ENCODE measurements around the gene SPATA24.
"Not testable (repeated sequence)": the region's sequence is repeated elsewhere in the genome, so short reads cannot be mapped to it uniquely, and the experiment has no call there.

The SPATA24 gene

GRCh38 chr5:139388198-139388821 lies 15.6 kb downstream of the SPATA24 start:
- peaks cover 5% of the 10 kb centered on the region for H3K36me3 ChIP-seq (ENCODE audit: insufficient read depth, insufficient read length, low read length)
- peaks cover 10% of the 10 kb centered on the region; the same call in 1 of the 2 replicates for H3K9me3 ChIP-seq (ENCODE audit: insufficient read depth, low read length)
- H3K4me3 ChIP-seq (ENCODE audit: insufficient read length, low read depth), result no peak overlapping the region
- no peak for TF ChIP-seq SUZ12 (IDR thresholded peaks at IDR 0.05; ENCODE audit: extremely low read depth, insufficient read depth, insufficient read length)
- no peak for TF ChIP-seq ZNF274 (IDR thresholded peaks at IDR 0.05; ENCODE audit: low read depth, low read length)
- TF ChIP-seq YY1 (IDR thresholded peaks at IDR 0.05; ENCODE audit: insufficient read depth, insufficient read length), result no peak
- peaks cover 3% of the 10 kb centered on the region for H3K4me1 ChIP-seq (ENCODE audit: insufficient read depth, insufficient read length)
- H3K9ac ChIP-seq (ENCODE audit: insufficient read length, low read depth), result no peak overlapping the region
- peaks cover 4% of the 10 kb centered on the region for H3K27me3 ChIP-seq (ENCODE audit: insufficient read depth, insufficient read length)
- DNase-seq (ENCODE audit: low read depth, low spot score), result no peak

- Histone ChIP-seq H3K9ac (ENCODE audit: insufficient read length, low read depth) (no peak overlapping the region), H3K36me3 (ENCODE audit: insufficient read depth, insufficient read length, low read length) (peaks cover 5% of the 10 kb centered on the region), H3K4me3 (ENCODE audit: insufficient read length, low read depth) (no peak overlapping the region), H3K9me3 (ENCODE audit: insufficient read depth, low read length) (peaks cover 5% of the 10 kb centered on the region; the same call in 1 of the 2 replicates), H3K27me3 (ENCODE audit: insufficient read depth, insufficient read length) (no peaks in the 10 kb centered on the region), H3K4me1 (ENCODE audit: insufficient read depth, insufficient read length) (peaks cover 3% of the 10 kb centered on the region)
- DNase-seq (ENCODE audit: low read depth, low spot score), result no peak
- no peak for TF ChIP-seq ZNF274 (IDR thresholded peaks at IDR 0.05; ENCODE audit: low read depth, low read length)
- TF ChIP-seq SUZ12 (IDR thresholded peaks at IDR 0.05; ENCODE audit: extremely low read depth, insufficient read depth, insufficient read length), result no peak
- TF ChIP-seq YY1 (IDR thresholded peaks at IDR 0.05; ENCODE audit: insufficient read depth, insufficient read length), result no peak
These were observed 16.2 kb downstream of the SPATA24 start for GRCh38 chr5:139387611-139388197.

GRCh38 chr5:139386956-139387355 lies 16.9 kb downstream of the SPATA24 start:
- H3K27me3 ChIP-seq (ENCODE audit: insufficient read depth, insufficient read length); H3K9me3 ChIP-seq (ENCODE audit: insufficient read depth, low read length); DNase-seq (ENCODE audit: low read depth, low spot score); H3K4me3 ChIP-seq (ENCODE audit: insufficient read length, low read depth); H3K4me1 ChIP-seq (ENCODE audit: insufficient read depth, insufficient read length); H3K36me3 ChIP-seq (ENCODE audit: insufficient read depth, insufficient read length, low read length); H3K9ac ChIP-seq (ENCODE audit: insufficient read length, low read depth): not testable (repeated sequence)

GRCh38 chr5:139386050-139386438 lies 17.8 kb downstream of the SPATA24 start:
- no peak for TF ChIP-seq YY1 (IDR thresholded peaks at IDR 0.05; ENCODE audit: insufficient read depth, insufficient read length)
- TF ChIP-seq SUZ12 (IDR thresholded peaks at IDR 0.05; ENCODE audit: extremely low read depth, insufficient read depth, insufficient read length), result no peak
- TF ChIP-seq ZNF274 (IDR thresholded peaks at IDR 0.05; ENCODE audit: low read depth, low read length), result no peak
- Histone ChIP-seq H3K4me1 (ENCODE audit: insufficient read depth, insufficient read length) (peaks cover 10% of the 10 kb centered on the region), H3K4me3 (ENCODE audit: insufficient read length, low read depth) (no peak overlapping the region), H3K27me3 (ENCODE audit: insufficient read depth, insufficient read length) (no peaks in the 10 kb centered on the region), H3K9me3 (ENCODE audit: insufficient read depth, low read length) (no peaks in the 10 kb centered on the region), H3K36me3 (ENCODE audit: insufficient read depth, insufficient read length, low read length) (peaks cover 5% of the 10 kb centered on the region), H3K9ac (ENCODE audit: insufficient read length, low read depth) (no peak overlapping the region)
- DNase-seq (ENCODE audit: low read depth, low spot score), result no peak

GRCh38 chr5:139385061-139386049 lies 18.5 kb downstream of the SPATA24 start:
- TF ChIP-seq ZNF274 (IDR thresholded peaks at IDR 0.05; ENCODE audit: low read depth, low read length) (no peak), SUZ12 (IDR thresholded peaks at IDR 0.05; ENCODE audit: extremely low read depth, insufficient read depth, insufficient read length) (no peak), YY1 (IDR thresholded peaks at IDR 0.05; ENCODE audit: insufficient read depth, insufficient read length) (no peak)
- Histone ChIP-seq H3K36me3 (ENCODE audit: insufficient read depth, insufficient read length, low read length) (peaks cover 5% of the 10 kb centered on the region), H3K4me1 (ENCODE audit: insufficient read depth, insufficient read length) (peaks cover 10% of the 10 kb centered on the region), H3K9me3 (ENCODE audit: insufficient read depth, low read length) (no peaks in the 10 kb centered on the region), H3K9ac (ENCODE audit: insufficient read length, low read depth) (no peak overlapping the region), H3K4me3 (ENCODE audit: insufficient read length, low read depth) (no peak overlapping the region), H3K27me3 (ENCODE audit: insufficient read depth, insufficient read length) (no peaks in the 10 kb centered on the region)
- DNase-seq (ENCODE audit: low read depth, low spot score), result no peak

- no peaks in the 10 kb centered on the region for H3K9me3 ChIP-seq (ENCODE audit: insufficient read depth, low read length)
- TF ChIP-seq YY1 (IDR thresholded peaks at IDR 0.05; ENCODE audit: insufficient read depth, insufficient read length) (no peak), ZNF274 (IDR thresholded peaks at IDR 0.05; ENCODE audit: low read depth, low read length) (no peak), SUZ12 (IDR thresholded peaks at IDR 0.05; ENCODE audit: extremely low read depth, insufficient read depth, insufficient read length) (no peak)
- H3K4me1 ChIP-seq (ENCODE audit: insufficient read depth, insufficient read length), result peaks cover 10% of the 10 kb centered on the region
- H3K9ac ChIP-seq (ENCODE audit: insufficient read length, low read depth), result no peak overlapping the region
- H3K27me3 ChIP-seq (ENCODE audit: insufficient read depth, insufficient read length), result no peaks in the 10 kb centered on the region
- H3K36me3 ChIP-seq (ENCODE audit: insufficient read depth, insufficient read length, low read length), result peaks cover 3% of the 10 kb centered on the region
- no peak overlapping the region for H3K4me3 ChIP-seq (ENCODE audit: insufficient read length, low read depth)
- DNase-seq (ENCODE audit: low read depth, low spot score), result no peak
These were observed 19.3 kb downstream of the SPATA24 start for GRCh38 chr5:139384591-139385051.

Data from NT2/D1 (cell line).